Epidermal melanocyte (primary cell): ENCODE measurements around the gene PAK4.

Source experiments
- DNase-seq: peaks from one replicate; pipeline ENCODE4 v3.0.0; 2011; ENCODE audit warnings: low spot score; ENCODE audit not compliant: insufficient read length

PAK4 gene

DNA sequence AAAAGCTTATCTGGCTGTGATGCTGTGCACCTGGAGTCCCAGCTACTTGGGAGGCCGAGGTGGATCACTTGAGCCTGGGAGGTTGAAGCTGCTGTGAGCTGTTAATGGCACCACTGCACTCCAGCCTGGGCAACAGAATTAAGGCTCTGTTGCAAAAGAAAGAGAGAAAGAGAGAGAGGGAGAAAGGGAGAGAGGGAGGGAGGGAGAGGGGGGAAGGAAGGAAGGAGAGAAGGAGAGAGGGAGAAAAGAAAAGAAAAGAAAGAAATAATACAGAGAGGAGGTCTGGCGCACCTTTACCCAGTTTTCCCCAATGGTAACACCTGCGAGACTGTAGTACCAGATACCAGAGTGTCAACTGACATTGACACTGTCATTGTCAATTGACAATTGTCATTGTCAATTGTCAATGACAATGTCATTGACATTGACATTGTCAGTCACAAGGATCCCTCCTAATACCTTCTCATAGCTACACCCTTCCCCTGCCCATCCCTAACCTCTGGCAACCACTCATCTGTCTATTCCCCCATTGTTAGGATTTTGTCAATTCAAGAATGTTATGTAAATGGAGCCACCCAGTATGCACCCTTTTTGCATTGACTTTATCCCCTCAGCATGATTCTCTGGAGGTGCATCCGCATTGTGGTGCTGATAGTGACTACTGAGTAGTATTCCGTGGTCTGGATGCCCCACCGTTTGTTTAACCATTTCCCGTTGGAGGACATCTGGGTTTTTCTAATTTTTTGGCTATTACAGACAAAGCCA is 21.3 kb downstream of the PAK4 start:
- no peak for DNase-seq

DNA sequence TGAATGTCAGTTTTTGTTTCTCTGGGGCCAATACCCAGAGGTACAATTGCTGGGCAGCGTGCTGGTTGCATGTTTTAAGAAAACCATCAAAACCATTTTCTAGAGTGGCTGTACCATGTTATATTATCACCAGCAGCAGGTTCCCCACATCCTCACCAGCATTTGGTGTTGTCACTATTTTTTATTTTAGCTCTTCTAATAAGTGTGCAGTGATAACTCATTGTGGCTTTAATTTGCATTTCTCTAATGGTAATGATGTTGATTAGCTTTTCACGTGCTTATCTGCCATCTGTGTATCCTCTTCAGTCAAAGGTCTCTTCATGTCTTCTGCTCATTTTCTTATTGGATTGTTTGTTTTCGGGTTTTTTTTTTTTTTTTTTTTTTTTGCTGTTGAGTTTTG is 21.9 kb downstream of the PAK4 start:
- no peak for DNase-seq

DNA sequence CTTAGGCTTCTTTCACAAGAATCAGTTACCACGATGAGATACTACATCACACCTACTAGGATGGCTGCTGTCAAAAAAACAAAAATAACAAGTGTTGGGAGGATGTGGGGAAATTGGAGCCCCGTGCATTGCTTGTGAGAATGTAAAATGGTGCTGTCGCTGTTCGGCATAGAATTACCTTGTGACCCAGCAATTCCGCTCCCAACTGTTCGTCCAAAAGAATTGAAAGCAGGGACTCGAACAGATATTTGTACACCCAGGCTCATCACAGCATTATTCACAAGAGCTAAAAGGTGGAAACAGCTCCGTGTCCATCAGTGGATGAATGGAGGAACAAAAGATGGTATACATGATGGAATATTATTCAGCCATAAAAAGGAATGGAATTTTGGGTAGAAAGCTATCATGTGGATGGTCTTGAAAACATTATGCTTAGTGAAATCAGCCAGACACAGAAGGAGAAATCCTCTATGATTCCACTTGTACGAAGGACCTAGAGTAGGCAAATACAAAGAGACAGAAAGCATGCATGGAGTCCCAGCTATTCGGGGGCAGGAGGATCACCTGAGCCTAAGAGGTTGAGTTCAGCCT is 23.4 kb downstream of the PAK4 start:
- no peak for DNase-seq

DNA sequence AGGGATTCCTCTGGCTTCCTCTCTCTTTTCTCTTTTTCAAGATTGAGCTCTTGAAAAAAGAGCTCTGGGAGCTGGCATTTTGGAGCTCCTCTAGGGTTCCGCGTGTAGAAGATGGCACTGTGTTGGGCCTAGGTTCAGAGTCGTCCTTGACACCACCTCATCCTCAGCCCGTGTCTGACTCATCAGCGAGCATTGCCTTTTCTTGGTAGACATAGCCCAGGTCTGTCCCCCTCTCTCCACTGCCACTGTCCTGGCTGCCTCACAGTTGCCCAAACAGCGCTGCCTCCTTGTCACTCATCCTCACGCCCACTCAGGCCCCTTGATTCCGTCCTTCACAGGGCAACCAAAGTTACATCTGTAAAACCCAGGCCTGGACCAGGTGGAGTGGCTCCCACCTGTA is 24.6 kb downstream of the PAK4 start:
- no peak for DNase-seq

DNA sequence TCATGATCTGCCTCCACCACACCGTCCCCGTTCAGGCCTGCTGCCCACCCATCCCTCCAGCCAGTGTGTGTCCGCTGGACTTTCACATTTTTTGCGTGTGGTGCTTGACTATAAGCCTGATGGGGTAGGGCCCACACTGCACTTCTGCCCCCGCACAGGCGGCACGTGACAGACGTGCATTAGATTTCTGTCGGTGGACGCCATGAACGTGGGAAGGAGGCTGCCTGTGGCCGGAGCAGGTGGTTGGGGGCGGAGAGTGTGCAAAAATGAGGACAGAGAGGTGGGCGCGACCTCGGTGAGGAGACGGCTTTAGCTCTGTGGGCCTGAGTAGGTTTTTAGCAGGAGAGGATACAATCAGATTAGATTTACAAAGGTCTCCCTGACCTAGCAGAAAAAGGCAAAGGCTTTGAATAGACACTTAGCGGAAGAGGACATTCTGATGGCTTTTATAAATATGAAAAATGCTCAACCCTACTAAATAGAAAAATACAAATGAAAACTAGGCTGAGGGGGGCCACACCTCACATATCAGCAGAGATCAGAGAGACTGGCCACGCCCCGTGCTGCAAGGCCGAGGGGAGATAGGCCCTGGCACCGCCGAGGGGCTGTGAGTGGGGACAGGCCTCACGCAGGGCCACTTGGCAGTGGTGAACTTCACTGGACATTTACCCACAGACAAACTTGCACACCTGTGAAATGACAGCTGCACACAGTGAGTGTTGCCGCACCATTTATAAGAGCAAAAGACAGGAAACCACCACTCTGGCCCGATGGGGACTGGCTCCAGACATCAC is 25.4 kb downstream of the PAK4 start:
- no peak for DNase-seq

DNA sequence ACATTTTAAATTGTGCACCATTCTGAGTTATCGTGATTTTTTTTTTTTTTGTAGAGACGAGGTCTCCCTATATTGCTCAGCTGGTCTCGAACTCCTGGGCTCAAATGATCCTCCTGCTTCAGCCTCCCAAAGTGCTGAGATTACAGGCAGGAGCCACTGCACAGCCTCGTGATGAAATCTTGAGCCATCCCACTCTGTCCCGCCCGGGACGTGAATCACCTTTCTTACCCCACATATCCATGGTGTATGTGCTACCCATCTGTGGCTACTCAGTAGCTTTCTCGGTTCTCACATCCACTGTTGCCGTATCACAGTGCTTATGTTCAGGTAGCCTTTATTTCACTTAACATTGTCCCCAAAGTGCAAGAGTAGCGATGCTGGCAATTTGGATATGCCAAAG is 26.5 kb downstream of the PAK4 start:
- no peak for DNase-seq

GRCh38 chr19:39154100-39154628 is 28.6 kb downstream of the PAK4 start:
- no peak for DNase-seq

GRCh38 chr19:39154629-39155100 is 29.1 kb downstream of the PAK4 start:
- no peak for DNase-seq

DNA sequence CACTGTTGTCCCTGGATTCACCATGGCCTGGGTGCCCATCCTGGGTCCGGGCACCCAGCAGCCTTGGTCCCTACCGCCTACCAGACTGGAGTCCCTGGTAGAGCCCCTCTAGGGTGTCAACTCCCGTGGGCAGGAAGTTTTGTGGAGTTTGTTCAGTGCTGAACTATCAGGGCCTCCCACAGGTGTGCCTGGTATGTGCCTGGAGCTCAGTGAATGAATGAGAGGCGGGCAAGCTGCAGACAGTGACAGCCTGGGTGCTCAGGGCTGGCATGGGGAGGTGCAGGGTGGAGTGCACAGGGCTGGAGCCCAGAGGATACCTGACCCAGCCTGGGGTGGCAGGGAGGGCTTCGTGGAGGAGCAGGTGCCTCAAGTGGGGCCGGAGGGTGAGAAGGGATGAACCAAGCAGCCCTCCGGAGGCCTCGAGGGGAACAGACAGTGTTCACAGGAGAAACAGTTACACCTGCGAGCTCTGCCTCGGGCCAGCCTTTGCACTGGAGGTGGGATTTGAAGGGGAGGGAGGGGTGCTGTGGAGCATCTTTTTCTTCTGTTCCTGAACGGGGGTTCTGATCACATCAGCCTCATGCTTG is 29.6 kb downstream of the PAK4 start:
- DNase-seq: no peak

DNA sequence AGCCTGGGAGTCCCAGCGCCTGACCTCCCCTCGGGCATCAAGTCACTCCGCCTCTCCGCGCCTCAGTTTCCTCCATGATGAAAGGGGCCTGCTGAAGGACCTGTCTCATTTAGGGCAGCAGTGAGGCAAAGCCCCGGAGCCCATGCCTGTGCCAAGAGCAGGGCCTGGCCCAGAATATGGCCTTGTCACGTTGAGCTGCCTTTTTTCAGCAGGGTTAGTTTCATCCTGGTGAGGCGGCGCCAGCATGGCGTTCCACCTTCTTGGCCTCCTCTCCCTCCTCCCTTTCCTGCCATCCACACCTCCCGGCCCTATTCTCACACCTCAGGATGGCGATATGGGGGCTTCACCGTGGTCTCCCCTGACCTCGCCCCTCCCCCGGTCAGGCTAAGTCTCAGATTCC is 30.2 kb downstream of the PAK4 start:
- no peak for DNase-seq

- no peak for DNase-seq
Measured at GRCh38 chr19:39156326-39157230, 31.0 kb downstream of the PAK4 start.

- DNase-seq: peak; percentile 93
Measured at GRCh38 chr19:39157275-39157996, 31.9 kb downstream of the PAK4 start.

GRCh38 chr19:39157997-39158389 is 32.4 kb downstream of the PAK4 start:
- no peak for DNase-seq

- no peak for DNase-seq
Measured at GRCh38 chr19:39158646-39159260, 33.2 kb downstream of the PAK4 start.

GRCh38 chr19:39160523-39160861 is 34.9 kb downstream of the PAK4 start:
- DNase-seq: no peak

- DNase-seq: no peak
Measured at GRCh38 chr19:39160889-39161672, 35.5 kb downstream of the PAK4 start.

DNA sequence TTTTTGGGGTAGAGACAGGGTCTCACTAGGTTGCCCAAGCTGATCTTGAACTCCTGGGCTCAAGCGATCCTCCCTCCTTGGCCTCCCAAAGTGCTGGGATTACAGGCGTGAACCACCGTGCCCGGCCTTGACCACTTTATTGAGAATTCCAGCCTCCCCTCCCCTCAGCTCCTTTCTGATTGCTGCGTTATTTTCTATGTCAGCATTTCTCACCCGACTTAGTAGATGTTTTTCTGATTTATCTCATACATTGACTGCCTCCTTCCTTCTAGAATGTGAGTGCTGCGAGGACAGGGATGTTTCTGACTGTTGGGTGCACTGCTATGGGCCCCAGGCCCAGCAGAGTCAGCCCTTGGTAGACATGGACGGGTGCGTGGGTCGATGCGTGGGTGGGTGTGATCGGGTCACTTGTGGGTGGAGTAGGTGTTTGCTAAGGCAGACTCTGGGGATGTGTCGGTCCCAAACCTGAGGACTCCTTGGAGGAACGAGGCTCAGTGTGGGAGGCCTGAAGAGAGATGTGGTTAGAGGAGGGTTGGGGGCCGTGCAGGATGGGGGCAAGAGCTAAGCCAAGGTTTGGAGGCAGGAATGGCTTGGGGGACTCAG is 37.0 kb downstream of the PAK4 start:
- DNase-seq: no peak

DNA sequence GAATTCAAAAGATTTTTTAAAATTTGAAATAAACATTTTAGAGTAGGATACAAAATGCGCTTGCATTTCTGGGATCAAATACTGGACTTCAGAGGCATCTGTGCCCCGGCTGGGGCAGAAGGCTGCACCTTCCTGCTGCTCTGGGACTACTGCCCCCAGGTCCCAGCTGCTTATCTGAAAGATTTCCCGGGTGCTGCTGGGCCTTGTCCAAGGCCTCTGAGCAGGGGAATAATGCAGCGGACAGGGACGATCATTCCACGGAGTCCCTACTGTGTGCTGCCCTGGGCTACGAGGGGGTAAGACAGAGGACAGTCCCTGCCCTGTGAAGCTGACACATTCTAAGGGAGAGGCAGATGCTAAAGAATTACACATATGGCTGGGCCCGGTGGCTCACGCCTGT is 38.0 kb downstream of the PAK4 start:
- no peak for DNase-seq
